Superior temporal gyrus (tissue), 1 donor: ENCODE data around the gene RALGAPA1.
A peak's percentile ranks its signal among the peaks of the same experiment; 100 is the strongest.
"Not testable (repeated sequence)": the region's sequence is repeated elsewhere in the genome, so short reads cannot be mapped to it uniquely, and the experiment has no call there.

Experiments used
- DNase-seq: peaks from one replicate; pipeline ENCODE4 v3.0.0-alpha.2; 2016; ENCODE audit errors: extremely low spot score

RALGAPA1 gene

DNA sequence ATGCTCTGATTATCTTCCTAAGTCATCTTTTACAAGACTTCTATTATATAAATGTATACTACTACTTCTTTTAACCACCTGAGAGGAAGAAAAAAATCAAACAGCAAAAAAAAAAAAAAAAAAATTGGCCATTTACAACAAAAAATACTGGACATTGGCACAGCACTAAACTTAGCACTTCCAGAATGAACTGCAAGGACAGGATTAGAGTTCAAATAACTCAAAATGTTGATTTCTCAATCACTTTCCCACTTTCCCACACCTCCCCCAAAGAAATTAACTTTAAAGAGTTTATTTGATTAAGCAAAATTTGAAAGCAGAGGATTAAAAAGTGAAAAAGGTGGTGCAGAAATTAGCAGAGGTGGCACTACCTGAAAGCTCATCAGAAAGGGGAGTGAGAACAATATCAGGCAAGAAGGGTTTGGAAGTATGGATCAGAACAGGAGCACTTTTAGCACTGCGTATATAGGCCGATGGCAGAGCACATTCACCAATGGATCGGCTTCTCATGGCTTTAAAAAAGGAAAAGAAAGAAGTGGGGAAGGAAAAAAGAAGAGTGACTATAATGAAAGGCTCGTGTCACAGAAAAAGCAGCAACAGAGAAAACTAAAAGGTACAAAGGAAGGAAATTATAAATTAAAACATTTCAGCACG lies 109.2 kb downstream of the RALGAPA1 start:
- no peak for DNase-seq

DNA sequence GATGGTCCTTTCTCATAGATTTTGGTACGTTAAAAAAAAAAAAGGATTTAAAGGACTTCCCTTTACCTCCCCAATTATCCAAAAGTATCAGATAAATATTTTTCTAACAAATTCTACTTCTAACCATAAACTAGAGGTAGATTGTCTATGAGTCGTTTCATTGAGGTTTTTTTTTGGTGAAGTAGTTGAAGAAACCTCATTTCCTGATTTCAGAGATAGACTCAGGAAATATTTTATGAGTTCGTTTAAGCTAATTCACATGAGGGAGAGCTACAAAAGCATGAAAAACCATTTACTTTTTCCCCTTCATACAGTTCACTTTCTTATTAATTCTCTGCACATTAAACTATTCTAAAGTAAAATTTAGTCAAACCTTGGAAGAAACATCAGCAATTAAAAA lies 112.5 kb downstream of the RALGAPA1 start:
- no peak for DNase-seq

DNA sequence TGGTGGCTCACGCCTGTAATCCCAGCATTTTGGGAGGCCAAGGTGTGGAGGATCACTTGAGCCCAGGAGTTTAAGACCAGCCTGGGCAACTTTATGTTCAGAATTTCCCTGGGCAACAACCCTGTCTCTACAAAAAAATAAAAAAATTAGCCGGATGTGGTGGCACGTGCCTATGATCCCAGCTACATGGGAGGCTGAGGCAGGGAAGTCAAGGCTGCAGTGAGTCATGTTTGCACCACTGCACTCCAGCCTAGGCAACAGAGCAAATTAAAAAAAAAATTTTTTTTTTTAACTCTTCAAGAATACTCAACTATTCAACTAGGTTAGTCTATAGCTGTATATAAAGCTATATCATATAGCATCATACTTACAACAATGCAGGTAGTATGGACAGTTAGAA lies 113.0 kb downstream of the RALGAPA1 start:
- DNase-seq: no peak

DNA sequence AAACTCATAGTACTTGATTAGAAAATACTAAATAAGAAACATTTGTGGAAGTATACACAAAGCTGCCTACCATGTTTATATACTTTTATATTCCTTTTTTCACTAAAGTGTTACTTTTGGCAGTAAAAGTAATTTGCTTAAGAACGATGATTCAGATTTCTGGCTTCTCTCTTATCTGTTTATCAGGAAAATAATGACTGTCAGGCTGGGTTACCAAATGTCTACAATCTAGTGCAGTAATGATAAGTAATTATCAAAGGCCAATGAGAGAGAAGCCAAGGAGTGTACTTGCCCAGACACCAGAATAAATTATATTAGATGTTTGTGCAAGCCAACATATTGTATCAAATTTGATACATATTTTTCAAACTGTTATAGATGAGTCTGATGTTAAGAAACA lies 113.4 kb downstream of the RALGAPA1 start:
- no peak for DNase-seq

DNA sequence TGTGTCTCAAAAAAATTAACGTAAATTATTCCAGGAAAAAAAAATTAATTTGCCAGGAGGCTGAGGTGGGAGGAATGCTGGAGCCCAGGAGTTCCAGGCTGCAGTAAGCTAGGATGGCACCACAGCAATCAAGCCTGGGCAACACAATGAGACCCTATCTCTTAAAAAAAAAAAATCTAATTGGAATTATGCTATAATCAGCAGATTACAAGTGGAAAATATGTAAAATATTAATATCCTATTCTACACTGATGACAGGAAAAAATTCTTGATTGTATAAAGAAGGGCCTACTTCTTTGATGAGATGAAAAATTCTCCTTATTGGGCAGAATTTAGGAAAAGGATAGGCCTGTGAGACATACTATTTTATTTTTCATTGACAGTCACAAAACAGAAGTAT lies 114.0 kb downstream of the RALGAPA1 start:
- no peak for DNase-seq

DNA sequence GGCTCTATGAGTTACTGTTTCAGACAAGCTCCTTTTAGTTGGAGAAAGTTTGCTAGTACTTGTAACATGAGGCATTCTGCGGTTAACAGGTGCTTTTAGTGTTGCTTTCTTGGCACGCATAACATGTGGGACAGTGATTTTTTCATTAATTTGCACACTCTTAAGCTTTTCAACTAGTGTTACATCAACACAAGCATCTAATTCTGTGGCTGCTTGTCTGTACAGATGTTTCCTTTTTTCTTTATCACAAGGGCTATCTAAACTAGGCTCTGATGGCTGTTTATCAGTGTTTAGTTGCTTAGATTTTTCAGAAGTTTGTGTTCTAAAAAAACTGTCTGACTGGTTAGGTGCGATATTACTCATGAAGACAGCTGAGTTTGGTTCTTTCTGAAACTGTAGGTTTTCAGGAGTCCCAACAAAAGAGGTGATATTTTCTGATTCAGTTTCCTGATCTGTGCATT lies 120.1 kb downstream of the RALGAPA1 start:
- DNase-seq: no peak

DNA sequence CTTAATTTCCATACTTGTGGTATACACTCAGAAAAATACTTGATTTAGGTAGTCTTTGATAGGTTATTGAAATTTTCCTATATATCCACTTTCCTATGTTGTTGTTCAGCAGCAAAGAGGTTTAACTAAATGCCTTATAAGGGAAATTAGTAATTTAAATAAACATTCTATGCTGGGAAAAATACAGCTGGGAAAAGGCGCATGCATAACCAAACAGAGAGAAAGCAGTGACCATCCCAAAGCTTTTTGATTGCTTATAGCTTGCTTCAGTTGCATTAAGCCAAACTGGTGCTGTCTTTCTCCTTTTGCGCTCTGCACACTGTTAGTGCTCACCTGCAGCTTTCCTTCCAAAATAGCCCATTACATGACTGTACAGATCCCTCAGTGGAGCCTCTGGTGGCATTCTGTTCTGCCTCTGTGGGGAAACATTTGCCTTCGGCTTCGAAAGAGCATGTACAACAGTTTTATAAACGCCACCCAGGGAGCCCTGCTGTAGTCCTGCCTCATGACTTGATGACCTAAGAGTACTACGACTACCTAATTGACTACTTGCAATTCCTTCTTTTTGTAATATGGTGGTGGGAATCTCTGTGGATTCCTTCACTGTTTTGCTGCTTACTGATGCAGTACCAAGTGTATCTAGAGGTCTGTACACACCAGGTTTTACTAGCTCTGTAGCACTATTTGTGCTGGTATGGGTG lies 120.8 kb downstream of the RALGAPA1 start:
- DNase-seq: no peak

DNA sequence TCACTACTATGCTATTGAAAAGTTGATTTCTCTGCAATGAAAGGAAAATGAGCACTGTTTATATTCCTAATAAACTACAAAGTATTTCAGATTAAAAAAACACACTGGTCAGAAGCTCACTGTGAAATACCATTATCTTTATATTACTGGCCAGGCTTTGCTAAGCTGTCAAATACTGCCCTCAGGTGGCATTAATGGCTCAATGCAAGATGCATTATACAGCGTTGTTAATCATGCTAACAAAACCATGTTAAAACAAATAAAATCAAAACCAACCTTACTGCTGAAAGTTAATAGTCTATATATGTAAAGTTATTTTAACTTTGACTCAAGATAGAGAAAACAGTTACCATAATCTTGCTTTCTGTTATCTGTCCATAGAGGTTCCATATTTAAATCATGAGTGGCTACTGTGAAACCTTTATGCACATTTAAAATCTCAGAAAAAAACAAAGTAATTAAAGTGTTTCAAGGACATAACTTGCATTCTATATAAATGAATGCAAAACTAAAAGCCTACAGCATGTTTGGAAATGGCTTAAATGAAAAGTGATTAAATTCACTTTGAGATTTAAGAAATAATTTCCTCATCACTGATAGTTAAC lies 121.7 kb downstream of the RALGAPA1 start:
- DNase-seq: peak; percentile 79

DNA sequence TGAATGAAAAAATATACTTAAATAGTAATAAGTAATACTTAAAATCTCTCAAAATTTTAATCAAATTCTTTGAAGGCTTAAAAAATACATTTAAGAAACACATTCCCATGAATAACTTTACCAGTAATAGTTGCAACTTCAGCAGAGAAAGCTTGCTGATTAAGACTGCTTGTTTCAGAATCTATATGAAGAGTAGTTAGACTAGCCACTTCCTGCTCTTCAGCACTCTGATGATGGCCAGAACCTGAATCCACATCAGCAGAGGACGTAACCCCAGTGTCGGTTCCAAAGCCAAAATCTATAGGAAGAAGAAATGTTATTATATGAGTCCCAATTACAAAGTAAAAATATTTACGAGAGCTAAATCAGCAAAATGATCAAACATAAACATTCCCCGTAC lies 125.4 kb downstream of the RALGAPA1 start:
- DNase-seq: not testable (repeated sequence)

DNA sequence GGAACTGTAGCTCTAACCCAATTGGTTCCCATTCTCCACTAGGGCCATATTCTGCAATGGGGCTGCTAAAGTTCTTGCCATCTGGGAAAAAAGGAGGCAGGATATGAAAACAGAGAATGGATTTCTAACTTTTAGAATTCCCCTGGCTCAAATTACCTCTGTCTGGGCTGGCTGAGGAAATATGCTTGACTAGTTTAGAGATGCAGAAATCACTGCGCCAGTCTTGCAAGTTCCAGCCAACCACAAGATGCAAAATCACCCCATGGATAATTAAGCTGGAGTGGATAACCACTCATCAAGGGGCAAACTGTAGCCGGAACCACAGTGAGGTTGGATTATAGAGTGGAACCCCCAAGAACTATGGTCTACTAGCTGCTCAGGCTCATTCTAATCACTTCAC lies 126.3 kb downstream of the RALGAPA1 start:
- DNase-seq: no peak

DNA sequence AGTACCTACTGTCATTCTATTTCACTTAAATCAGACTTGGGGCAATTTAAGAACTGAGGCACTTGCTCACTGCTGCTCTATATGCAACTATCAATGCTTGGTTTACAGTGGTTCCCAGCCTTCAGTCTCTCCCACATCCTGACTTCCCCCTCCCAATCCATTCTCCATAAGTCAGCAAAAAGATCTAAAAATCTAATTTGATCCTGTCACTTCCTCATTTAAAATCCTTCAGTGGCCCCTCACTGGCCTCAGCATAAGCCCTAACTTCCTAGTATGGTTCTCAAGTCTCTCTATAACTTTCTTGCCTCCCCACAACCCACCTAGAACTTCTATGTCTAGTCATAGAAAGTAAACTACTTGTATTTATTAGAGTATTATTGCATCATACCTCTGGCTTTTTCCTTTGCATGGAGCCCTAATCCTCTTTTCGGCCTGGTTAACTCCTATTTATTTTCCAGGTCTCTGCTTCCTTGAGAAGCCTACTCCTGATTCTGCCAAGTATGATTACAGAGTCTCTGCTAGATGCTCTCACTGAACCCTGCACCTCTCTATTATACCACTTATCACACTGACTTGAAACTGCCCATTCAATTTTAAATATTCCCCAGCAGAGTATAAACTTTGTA lies 130.6 kb downstream of the RALGAPA1 start:
- no peak for DNase-seq

DNA sequence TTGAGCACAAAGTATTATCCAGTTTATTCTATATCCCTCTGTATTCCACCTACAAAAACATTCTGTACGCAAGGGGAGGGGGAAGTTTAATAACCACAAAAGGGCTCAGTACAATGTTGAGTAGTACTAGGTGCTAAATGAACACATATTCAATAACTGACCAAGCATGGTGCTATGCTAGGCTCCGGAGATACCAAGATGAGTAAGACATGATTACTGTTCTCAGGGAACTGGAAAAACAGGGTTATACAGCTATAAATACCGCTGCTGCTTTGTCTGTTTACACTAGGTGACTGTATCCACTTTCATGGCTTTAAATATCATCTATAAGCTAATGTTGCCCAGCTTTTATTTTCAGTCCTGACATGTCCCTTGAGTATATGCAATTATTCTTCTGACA lies 139.3 kb downstream of the RALGAPA1 start:
- no peak for DNase-seq

DNA sequence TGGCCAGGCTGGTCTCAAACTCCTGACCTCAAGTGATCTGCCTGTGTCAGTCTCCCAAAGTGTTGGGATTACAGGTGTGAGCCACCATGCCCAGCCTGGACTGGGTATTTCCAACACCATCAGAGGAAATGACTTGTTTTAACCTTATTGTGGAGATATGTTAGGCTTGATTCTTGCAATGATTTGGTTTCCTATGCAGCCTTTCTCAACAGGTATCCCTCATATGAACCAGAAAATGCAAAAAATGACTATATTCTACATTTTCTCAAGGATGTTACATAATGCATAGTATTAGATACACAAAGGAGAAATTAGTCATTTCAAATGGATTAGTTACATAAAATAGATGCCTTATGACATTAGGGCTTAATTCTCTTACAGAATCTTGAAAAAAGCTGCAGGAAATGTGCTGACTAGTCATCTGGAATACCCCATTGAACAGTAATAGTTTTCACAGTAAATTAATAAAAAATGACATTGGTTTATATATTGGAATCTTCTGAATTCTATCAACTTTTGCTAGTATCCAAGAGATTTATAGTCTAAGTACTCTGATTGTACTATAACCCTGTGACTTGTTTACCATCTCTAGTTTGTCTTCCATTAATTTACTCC lies 142.6 kb downstream of the RALGAPA1 start:
- DNase-seq: no peak

DNA sequence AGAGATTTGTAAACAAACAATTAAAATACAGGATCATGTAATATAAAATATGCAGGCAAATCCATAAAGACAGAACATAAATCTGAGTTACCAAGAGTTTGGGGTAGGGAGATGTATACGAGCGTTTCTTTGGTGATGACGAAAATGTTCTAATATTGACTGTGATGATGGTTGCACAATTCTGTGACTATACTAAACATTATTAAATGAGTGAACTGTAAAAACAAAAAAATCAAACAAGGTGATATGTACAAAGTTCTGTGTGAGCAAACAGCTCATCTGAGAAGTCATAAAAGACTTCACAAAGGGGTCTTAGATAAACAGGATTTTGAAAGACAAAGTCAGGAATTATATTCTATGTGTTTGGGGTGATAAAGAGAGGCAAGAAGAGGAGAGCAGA lies 147.2 kb downstream of the RALGAPA1 start:
- DNase-seq: no peak

DNA sequence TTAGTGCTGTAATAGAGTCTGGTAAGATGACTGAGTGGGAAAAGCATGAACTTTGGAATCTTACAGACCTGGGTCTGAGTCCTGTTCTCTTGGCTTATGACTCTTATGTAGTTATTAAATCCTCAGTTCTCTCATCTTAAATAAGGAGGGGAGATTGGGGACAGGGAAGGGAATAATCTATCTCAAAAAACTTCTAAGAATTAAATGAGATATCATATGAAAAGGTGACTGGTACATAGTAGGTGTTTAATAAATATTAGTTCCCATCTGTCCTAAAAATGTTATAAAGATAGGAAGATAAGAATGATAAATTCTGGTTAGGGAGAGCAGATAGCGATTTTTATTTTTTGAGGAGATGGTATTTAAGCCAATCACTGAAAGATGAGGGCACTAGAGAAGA lies 156.1 kb downstream of the RALGAPA1 start:
- no peak for DNase-seq

DNA sequence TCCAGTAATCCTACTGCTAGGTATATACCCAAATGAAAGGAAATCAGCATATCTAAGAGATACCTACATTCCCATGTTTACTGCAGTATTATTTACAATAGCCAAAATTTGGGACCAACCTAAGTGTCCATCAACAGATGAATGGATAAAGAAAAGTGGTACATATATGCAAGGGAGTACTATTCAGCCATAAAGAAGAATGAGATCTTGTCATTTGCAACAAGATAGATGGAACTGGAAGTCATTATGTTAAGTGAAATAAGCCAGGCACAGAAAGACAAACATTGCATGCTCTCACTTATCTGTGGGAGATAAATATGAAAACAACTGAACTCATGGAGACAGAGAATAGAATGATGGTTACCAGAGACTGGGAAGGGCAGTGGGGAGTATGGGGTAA lies 165.6 kb downstream of the RALGAPA1 start:
- no peak for DNase-seq

DNA sequence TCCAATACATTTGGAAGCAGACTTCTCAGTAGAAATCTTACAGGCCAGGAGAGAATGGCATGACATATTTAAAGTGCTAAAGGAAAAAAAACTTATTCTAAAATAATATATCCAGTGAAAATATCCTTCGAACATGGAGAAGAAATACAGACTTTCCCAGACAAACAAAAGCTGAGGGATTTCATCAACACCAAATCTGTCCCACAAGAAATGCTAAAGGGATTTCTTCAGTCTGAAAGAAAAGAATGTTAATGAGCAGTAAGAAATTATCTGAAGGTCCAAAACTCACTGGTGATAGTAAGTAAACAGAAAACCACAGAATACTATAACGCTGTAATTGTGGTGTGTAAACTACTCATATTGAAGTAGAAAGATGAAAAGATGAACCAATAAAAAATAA lies 171.2 kb downstream of the RALGAPA1 start:
- no peak for DNase-seq

DNA sequence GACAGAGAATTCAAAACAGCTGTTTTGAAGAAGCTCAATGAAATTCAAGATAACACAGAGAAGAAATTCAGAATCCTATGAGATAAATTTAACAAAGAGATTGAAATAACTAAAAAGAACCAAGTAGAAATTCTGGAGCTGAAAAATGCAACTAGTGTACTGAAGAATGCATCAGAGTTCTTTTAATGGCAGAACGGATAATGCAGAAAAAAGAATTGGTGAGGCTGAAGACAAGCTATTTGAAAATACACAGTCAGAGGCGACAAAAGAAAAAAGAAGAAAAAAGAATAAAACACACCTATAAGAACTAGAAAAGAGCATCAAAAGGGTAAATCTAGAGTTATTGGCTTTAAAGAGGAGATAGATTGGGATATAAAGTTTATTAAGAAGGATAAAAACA lies 171.8 kb downstream of the RALGAPA1 start:
- DNase-seq: no peak

DNA sequence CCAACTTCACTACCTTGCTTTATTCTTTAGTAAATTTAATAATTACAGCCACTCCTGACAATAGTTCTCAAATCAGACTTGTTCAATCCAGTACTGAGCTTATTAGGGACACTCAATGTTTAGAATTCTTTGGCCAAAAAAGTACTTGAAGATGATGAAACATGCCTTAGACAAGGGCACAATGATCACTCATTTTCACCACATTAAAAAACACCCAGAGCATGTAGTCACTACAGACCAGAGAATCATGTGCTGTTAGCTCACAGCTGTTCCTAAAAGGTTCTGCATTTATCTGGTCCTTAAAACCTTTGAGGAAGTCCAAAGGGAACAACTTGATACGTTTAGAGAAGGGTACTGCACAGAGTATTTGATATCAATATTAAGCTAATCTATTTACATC lies 176.4 kb downstream of the RALGAPA1 start:
- DNase-seq: peak; percentile 21

DNA sequence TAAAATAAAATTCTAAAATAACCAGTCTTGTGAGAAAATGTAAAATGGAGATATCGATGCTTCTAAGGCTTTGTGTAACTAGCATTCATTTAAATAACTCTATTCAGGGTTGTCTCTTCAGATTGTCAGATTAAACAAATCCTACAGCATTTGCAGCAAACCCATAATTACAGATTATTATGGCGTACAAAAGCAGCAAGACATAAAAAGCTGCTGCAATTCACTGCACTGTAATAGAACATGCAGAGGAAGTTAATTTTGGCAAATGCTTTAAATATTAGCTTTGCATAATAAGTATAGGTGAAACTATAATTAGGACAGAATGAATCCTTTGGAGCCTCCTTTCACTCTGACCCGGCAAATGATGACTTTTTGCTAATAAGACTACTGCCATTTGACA lies 176.8 kb downstream of the RALGAPA1 start:
- no peak for DNase-seq

DNA sequence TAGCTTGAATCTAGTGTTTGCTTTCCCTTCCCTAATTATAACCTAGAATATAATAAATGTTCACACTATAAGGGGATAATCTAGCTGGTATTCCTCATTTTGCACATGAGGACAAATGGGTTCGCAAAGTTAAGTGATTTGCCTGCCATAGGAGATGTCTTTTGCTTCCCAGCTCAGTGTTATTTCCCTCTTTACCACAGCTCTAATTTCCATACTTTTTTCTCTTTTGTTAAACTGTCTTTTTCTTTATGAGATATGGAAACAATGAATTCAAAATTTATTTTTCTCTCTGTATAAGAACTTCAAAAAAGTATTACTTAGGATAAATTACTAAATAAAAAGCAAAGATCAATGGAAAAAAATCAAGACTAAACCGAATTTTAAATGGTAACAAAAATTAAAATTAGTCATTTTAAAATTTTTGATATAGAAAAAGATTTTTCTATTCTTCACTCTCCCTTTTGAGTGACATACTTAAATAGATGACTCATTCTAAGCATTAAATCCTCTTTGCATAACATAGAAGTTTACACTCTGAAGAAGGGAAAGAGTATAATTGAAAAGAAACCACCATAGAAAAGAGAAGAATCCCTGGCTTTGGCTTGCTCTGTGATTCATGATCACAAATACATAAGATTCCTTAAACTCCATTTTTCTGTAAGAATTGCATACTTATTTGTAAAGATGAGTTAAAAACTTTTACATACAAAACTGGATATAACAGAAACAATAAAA lies 177.9 kb downstream of the RALGAPA1 start:
- no peak for DNase-seq

DNA sequence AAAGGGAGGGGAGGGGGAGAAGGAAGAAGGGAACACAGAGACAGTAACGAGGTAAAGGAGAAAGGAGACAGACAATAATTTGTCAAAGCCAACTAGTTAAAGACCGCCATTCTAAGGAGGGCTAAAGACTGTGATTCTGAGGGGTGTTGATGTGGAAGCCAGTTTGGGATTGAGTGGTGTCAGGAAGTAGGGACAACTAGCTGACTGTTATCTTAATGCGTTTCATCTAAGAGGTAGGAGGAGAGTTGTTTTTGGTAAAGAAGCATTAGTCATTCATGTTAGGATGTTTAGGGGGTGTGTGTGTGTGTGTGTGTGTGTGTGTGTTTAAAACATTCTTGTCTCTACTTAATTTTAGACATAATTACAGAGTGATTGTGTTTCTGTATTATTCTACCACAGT lies 180.1 kb downstream of the RALGAPA1 start:
- DNase-seq: no peak
